ENCODE data around the gene RALGDS. TPM values are rescaled to one million over a fixed set of nuclear protein-coding genes. Genes with fewer than 3 reads are reported as not detected.

The RALGDS gene
- total RNA-seq, 1 donor from 2014 or later = 29.2 TPM

DNA sequence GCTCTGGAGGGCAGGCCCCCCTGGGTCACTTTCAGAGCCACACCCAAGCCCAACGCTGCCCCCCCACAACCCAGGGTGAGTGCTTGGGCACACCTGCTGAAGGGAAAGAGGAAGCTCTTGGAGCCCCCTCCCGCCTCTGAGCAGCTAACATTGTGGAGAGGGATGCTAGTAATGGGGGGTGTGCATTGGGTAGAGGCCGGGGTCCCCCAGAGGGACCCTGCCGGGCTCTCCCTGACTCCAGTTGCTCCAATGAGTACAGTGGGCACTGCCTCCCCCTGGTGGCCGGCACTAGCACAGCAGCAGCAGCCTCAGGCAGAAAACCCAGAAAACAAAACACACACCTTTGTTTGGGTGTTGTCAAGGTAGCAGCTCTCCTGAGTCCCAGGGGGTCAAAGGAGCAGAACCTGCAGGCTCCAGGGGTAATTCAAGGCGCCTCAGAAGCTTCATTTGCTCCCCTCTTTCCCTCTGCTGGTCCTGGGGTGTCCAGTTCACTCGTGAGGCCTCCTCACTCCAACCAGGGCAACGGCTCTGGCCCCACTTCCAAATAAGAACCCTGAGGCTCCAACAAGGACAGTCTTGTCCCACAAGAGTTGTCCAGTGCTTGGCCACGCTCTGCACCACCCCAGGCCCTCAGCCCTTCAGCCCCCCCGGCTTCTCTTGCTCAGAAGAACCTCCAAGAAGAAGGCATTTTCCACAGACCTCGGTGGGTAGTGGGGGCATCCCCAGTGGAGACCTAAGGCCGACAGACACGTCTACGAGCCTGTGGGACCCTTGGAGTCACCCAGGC, 26.6 kb upstream of the RALGDS start:
- no peaks in the 10 kb centered on the region for H3K27me3 Mint-ChIP-seq
- peaks cover 54% of the 10 kb centered on the region for H3K4me1 Mint-ChIP-seq
- TF ChIP-seq, protein P1, sequence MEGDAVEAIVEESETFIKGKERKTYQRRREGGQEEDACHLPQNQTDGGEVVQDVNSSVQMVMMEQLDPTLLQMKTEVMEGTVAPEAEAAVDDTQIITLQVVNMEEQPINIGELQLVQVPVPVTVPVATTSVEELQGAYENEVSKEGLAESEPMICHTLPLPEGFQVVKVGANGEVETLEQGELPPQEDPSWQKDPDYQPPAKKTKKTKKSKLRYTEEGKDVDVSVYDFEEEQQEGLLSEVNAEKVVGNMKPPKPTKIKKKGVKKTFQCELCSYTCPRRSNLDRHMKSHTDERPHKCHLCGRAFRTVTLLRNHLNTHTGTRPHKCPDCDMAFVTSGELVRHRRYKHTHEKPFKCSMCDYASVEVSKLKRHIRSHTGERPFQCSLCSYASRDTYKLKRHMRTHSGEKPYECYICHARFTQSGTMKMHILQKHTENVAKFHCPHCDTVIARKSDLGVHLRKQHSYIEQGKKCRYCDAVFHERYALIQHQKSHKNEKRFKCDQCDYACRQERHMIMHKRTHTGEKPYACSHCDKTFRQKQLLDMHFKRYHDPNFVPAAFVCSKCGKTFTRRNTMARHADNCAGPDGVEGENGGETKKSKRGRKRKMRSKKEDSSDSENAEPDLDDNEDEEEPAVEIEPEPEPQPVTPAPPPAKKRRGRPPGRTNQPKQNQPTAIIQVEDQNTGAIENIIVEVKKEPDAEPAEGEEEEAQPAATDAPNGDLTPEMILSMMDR (IDR thresholded peaks at IDR 0.05) = peak; percentile 81
- peak overlapping the region; percentile 91 for H3K27ac Mint-ChIP-seq
- intact Hi-C loops (cut with micrococcal nuclease) = loop anchor here (1.0 to 2.0 kb wide), 4 partner anchors 33 to 170 kb away; no protein-coding TSS in a partner anchor
- CTCF ChIA-PET = interaction anchor here (0.7 to 8.5 kb wide), 10 partner anchors 8 to 125 kb away, joined by 3 to 369 read pairs (median 4); partner anchors contain the start of genes GTF3C5 and RALGDS
- no peaks in the 10 kb centered on the region for H3K9me3 Mint-ChIP-seq
- H3K4me3 Mint-ChIP-seq = peak overlapping the region; percentile 86
- ATAC-seq (ENCODE audit: low read depth) = peak; percentile 15
- DNase-seq = peak; percentile 78
- POLR2A ChIA-PET = interaction anchor here (1.0 to 7.9 kb wide), 4 partner anchors 14 to 117 kb away, joined by 3 to 89 read pairs (median 12); partner anchors contain the start of gene GTF3C5
- no peaks in the 10 kb centered on the region for H3K36me3 Mint-ChIP-seq (ENCODE audit: low read depth)

DNA sequence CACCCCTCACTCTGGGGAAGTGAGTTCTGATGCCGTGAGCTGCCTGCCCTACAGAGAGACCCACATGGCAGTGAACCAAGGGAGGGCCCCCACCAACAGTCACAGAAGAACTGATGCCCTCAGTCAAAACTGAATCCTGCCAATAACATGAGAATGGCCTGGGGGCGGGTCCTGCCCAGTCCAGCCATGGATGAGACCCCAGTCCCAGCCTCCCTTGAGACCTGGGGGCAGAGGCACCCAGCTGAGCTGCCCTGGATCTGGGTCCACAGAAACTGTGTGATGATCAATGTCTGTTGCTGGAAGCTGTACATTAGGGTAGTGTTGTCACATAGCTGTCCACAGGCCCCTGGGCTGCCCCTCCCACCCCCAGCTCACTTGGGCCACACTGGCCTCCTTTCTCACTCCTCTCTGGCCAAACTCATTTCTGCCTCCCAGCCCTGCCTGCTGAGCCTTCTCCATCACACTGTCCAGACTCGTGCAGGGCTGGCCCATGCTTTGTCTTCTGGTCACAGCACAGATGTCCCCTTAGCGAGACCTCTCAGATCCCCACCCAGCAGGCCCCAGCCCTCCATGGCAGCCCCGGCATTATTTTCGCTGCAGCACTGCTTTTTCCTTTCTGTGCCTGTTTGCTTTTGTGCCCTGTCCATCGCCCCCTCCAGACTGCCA, 25.8 kb upstream of the RALGDS start:
- peak overlapping the region; percentile 86 for H3K4me3 Mint-ChIP-seq
- ChIA-PET CTCF (interaction anchor here (1.0 to 8.5 kb wide), 9 partner anchors 9 to 124 kb away, joined by 3 to 369 read pairs (median 4); partner anchors contain the start of genes GTF3C5 and RALGDS), POLR2A (interaction anchor here (1.0 to 7.9 kb wide), 4 partner anchors 13 to 116 kb away, joined by 3 to 89 read pairs (median 12); partner anchors contain the start of gene GTF3C5)
- intact Hi-C loops (cut with micrococcal nuclease) = loop anchor here (1.0 kb wide), 2 partner anchors 106 to 170 kb away; no protein-coding TSS in a partner anchor
- peaks cover 61% of the 10 kb centered on the region for H3K4me1 Mint-ChIP-seq
- no peaks in the 10 kb centered on the region for H3K9me3 Mint-ChIP-seq
- H3K27ac Mint-ChIP-seq = peak overlapping the region; percentile 91
- DNase-seq (no peak), ATAC-seq (ENCODE audit: low read depth) (no peak)
- TF ChIP-seq, protein P1 (IDR thresholded peaks at IDR 0.05) = no peak
- H3K36me3 Mint-ChIP-seq (ENCODE audit: low read depth) = no peaks in the 10 kb centered on the region
- H3K27me3 Mint-ChIP-seq = no peaks in the 10 kb centered on the region

GRCh38 chr9:133144904-133145851, 24.1 kb upstream of the RALGDS start:
- peak overlapping the region; percentile 80 for H3K4me3 Mint-ChIP-seq
- H3K9me3 Mint-ChIP-seq = no peaks in the 10 kb centered on the region
- TF ChIP-seq, protein P1 (IDR thresholded peaks at IDR 0.05) = no peak
- intact Hi-C loops (cut with micrococcal nuclease) = loop anchor here (1.0 kb wide), 5 partner anchors 12 to 115 kb away; partner anchors contain the start of genes GTF3C5 and RALGDS
- no peak for DNase-seq
- ChIA-PET CTCF (interaction anchor here (0.6 to 8.5 kb wide), 18 partner anchors 9 to 260 kb away, joined by 3 to 369 read pairs (median 5); partner anchors contain the start of genes GBGT1, GFI1B, GTF3C5 and RALGDS), POLR2A (interaction anchor here (1.0 to 7.9 kb wide), 9 partner anchors 10 to 44 kb away, joined by 6 to 89 read pairs (median 6); no protein-coding TSS in a partner anchor)
- no peaks in the 10 kb centered on the region for H3K27me3 Mint-ChIP-seq
- peaks cover 68% of the 10 kb centered on the region for H3K4me1 Mint-ChIP-seq
- H3K27ac Mint-ChIP-seq = peak overlapping the region; percentile 86
- no peaks in the 10 kb centered on the region for H3K36me3 Mint-ChIP-seq (ENCODE audit: low read depth)
- no peak for ATAC-seq (ENCODE audit: low read depth)

- CTCF ChIA-PET = interaction anchor here (0.6 to 8.5 kb wide), 24 partner anchors 8 to 334 kb away, joined by 3 to 369 read pairs (median 5); partner anchors contain the start of genes GBGT1, GFI1B, GTF3C5 and RALGDS
- peak; percentile 90 for DNase-seq
- H3K36me3 Mint-ChIP-seq (ENCODE audit: low read depth) = no peaks in the 10 kb centered on the region
- intact Hi-C loops (cut with micrococcal nuclease) = loop anchor here (1.0 kb wide), 5 partner anchors 11 to 114 kb away; partner anchors contain the start of genes GTF3C5 and RALGDS
- H3K4me3 Mint-ChIP-seq = peak overlapping the region; percentile 80
- POLR2A ChIA-PET = interaction anchor here (0.9 to 7.9 kb wide), 10 partner anchors 9 to 114 kb away, joined by 4 to 89 read pairs (median 6); partner anchors contain the start of gene GTF3C5
- H3K9me3 Mint-ChIP-seq = no peaks in the 10 kb centered on the region
- peak; percentile 63 for ATAC-seq (ENCODE audit: low read depth)
- H3K27me3 Mint-ChIP-seq = no peaks in the 10 kb centered on the region
- TF ChIP-seq, protein P1 (IDR thresholded peaks at IDR 0.05) = peak; percentile 43
- H3K4me1 Mint-ChIP-seq = peaks cover 63% of the 10 kb centered on the region
- peak overlapping the region; percentile 86 for H3K27ac Mint-ChIP-seq
These were observed 23.3 kb upstream of the RALGDS start for GRCh38 chr9:133144142-133144903.
